ES-I3 (cell line): ENCODE results near the gene PLPP4.

ENCODE experiments used
- H3K36me3 ChIP-seq: 2 replicates; pipeline ENCODE4 v1.6.1; 2013; ENCODE audit warnings: mild to moderate bottlenecking, low read length, control low read depth, moderate library complexity; ENCODE audit not compliant: insufficient read depth
- H3K4me1 ChIP-seq: 2 replicates; pipeline ENCODE4 v1.6.1; 2013; ENCODE audit warnings: mild to moderate bottlenecking, control low read depth, low read length; ENCODE audit not compliant: insufficient read depth
- H3K9ac ChIP-seq: 2 replicates; pipeline ENCODE4 v1.6.1; 2013; ENCODE audit warnings: low read depth, mild to moderate bottlenecking, low read length, moderate library complexity
- H3K9me3 ChIP-seq: 2 replicates; pipeline ENCODE4 v1.6.1; 2013; ENCODE audit warnings: mild to moderate bottlenecking, low read length, moderate library complexity; ENCODE audit not compliant: control insufficient read depth, insufficient read depth

Gene PLPP4

DNA sequence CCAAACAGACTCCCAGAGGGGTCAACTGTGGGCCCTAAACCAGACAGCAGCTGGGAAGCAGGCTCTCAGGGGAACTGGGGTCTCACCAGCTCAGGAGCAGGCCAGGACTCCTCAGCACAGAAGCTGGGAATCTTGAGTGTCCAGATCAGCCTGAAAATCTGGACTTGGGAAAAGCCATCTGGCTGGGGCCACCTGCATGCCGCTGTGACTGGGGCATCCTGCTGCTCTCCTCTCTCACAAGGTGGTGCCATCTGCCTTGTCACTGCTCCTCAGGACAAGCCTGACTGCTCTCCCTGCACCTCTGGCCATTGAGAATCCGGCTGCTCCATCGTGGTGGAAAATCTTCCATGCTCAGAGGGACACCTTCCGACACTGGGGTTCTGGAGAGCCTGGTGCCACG, 141.4 kb downstream of the PLPP4 start:
- 0 out of 2 replicates have a peak, but pooled peaks cover 4% of the 10 kb centered on the region for H3K4me1 ChIP-seq
- no peaks in the 10 kb centered on the region; the same call in 1 of the 2 replicates for H3K9me3 ChIP-seq
- H3K9ac ChIP-seq, result no peak overlapping the region
- no peaks in the 10 kb centered on the region for H3K36me3 ChIP-seq

DNA sequence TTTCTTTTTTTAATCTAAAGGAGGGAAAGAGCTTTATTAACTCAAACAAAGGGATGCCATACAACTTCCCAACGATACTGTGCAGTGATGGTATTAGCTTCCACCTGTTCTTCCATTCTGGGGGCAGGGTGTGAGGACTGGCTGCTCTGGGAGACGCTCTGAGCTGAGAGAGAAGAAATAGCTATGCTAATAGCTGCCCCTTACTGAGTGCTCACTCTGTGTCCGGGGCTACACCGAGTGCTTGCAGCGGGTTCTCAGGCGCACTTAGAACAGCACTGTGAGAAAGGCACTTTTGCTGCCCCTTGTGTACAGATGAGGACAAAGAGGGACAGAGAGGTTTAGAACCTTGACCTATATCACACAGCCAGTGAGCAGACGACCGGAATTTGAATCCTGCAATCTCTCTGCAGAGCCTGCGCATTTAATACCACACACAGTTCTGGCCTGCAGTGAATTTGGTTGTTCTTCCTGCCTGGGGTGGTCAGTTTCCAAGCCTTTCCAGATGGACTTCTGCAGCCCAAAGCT, 142.2 kb downstream of the PLPP4 start:
- Histone ChIP-seq H3K36me3 (no peaks in the 10 kb centered on the region), H3K9me3 (no peaks in the 10 kb centered on the region; the same call in 1 of the 2 replicates), H3K4me1 (0 out of 2 replicates have a peak, but pooled peaks cover 4% of the 10 kb centered on the region), H3K9ac (no peak overlapping the region)

DNA sequence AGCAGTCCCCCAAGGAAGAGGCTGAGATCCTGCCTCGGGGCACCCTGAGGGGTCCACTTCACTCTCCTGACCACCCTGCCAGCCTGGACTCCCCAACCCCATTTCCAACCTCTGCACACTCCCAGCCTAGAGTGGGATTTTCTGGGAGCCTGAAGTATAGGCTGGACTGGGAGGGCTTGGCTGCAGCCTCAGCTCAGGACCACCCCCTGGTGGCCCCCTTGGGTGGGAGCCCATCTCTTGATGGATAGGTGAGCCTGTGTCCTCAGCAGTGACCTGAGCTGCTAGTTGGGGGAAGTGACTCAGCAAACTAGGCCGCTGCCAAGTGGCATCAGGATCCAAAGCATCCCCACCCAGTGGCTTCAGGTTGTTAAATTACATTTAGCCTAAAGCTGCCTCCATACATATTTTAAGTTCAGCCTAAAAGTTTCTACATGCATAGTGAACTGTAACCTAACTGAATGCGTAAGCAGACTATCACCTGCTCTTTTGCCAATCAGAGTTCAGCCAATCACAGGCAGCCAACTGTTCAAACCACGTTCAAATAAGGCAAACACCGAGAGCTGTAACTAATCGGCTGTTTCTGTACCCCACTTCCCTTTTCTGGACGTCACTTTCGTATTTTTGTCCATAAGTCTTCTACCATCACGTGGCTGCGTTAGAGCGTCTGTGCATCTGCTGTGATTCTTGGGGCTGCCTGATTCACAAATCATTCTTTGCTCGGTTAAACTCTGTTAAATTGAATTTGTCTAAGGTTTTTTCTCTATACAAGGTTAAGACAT, 144.0 kb downstream of the PLPP4 start:
- H3K9ac ChIP-seq, result no peak overlapping the region
- H3K4me1 ChIP-seq, result 0 out of 2 replicates have a peak, but pooled peaks cover 4% of the 10 kb centered on the region
- no peaks in the 10 kb centered on the region; the same call in 1 of the 2 replicates for H3K9me3 ChIP-seq
- no peaks in the 10 kb centered on the region for H3K36me3 ChIP-seq

DNA sequence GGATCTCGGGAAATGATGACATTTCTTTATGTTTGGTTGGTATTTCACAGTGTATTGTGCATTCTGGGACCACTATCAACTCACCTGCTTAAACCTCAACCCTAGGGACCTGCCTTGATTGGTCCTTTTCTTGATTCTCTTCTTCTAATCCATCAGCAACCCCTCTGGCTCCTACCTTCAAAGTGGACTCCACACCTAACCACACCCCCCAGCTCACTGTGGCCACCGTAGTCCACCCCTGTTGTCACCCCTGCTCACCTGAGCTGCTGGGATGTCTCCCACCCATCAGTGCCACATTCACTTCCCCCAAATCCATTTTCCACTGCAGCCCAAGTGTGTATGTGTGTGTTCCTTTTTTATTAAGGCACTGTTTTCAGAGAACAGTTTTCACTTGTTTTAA, 145.0 kb downstream of the PLPP4 start:
- no peak overlapping the region for H3K9ac ChIP-seq
- H3K4me1 ChIP-seq, result 0 out of 2 replicates have a peak, but pooled peaks cover 4% of the 10 kb centered on the region
- no peaks in the 10 kb centered on the region for H3K36me3 ChIP-seq
- H3K9me3 ChIP-seq, result no peaks in the 10 kb centered on the region; the same call in 1 of the 2 replicates

DNA sequence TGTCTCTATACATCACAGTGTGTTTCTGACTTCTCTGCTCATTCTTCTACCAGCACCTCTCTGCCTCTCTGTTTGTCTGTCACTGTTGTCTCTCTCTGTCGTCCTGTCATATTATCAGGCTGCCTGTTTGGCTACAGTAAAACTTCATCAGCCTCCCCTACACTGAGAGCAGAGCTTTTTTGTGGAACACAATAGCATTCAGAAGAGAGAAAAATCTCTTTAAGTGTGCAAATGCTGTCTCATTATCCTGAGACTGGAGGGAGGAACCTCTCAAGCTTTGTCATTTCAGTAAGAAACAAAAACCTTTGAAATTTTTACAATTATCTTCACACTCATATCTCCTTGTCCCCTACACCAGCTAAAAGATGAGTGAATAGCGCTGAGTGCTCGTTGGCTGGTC, 148.4 kb downstream of the PLPP4 start:
- Histone ChIP-seq H3K4me1 (no peaks in the 10 kb centered on the region), H3K36me3 (no peaks in the 10 kb centered on the region), H3K9ac (no peak overlapping the region), H3K9me3 (no peaks in the 10 kb centered on the region; the same call in 1 of the 2 replicates)

DNA sequence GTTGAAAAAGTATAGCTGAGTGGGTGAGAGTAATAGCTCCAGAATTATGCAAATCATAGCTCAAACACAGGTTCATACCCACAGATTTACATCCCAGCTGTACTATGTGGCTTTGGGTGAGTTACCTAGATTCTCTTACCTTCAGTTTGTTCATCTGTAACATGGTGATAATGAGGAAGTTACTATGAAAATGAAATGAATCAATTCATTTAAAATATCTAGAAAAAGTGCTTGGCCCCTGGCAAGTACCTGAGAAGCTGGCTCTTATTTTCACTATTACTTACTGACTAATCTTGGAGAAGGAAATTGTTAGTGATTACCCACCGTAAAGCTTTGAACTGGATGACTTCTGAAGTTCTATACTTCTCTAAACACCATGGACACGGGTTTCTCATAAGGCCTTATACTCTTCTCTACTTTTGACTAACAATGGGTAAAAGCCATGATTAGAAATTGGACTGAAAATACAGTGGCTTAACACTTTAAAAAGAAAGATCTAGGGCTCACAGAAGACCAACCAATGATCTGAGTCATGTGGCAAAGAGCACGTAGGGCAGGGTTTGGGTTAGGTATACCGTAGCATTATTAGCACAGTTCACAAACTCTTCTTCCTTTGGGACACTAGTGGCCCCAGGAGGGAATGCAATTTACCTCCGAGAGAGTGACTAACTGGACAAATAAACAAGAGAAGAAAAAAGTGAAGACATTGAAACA, 149.2 kb downstream of the PLPP4 start:
- Histone ChIP-seq H3K36me3 (no peaks in the 10 kb centered on the region), H3K9ac (no peak overlapping the region), H3K9me3 (no peaks in the 10 kb centered on the region; the same call in 1 of the 2 replicates), H3K4me1 (no peaks in the 10 kb centered on the region)

DNA sequence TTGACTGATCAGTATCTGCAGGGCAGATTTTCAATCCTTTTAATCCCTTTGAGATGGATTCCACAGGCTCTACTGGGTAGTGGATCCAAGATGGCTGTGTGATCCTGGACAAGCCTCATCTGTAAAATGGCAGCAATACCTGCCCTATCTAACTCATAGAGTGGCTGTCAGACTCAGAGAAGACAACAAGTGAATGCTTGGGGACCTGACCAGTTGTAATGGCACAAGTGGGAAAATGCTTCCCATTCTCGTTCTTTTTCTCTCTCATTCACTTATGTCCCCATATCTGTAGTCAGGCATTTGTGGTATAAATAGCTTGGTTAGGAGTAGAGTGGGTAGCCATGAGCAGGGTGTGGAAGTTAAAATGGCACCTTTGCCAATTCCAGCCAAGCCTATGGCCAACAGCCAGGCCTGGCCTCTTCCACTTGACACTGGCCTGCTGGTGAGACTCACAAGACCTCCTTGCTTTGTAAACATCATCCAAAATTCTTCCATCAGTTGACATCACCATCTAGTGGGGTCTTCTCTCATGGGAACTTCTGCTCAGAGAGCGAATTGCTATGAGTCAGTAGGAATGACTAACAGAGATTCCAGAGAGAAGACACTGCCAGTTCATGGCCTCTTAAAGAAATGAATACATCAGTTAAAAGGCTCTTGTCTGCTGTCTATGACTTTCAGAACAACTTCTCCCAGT, 150.1 kb downstream of the PLPP4 start:
- H3K9me3 ChIP-seq, result no peaks in the 10 kb centered on the region; the same call in 1 of the 2 replicates
- H3K4me1 ChIP-seq, result no peaks in the 10 kb centered on the region
- no peak overlapping the region for H3K9ac ChIP-seq
- no peaks in the 10 kb centered on the region for H3K36me3 ChIP-seq

DNA sequence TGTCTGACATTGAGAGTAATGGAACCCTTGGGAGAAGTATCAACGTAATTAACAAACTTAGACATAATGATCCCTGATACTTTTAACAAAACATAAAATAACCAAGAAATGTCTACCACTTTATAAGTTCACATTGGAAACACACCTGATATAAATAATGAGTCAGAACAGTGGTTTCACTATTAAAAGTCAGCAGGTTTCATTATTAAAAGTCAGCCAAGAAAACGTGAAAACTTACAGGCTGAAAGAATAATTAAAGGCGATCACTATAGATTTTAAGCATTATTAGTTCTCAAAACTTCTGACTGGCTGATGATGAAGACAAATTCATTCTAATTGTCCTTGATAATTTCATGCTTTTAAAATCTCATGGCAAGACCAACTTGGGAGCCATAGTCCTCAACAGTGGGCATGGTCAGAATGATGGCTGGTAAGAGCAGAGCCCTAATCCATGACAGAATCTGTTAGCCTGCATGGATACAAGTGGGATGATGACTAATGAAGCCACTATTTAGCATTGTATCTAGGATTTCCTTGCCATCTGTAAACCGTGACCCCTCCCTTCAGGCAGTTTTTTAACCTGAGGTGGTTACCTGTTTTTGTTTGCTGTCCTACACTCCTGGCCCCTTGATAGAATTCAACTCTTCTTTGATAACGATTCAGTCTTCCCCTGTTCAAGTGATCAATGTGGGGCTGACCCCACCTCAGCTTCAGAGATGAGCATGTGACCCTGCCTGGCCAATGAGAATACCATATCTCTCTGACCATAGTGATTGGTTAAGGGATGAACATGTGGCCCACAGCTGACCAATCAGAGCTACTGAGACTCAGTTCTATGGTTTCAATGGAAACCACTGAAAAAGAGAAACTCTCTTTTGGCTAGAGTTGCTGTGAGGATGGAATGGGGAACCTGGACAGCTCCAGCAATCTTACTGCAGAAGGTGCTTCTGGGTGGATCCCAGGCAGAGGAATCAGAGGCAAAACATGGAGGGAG, 151.0 kb downstream of the PLPP4 start:
- no peaks in the 10 kb centered on the region; the same call in 1 of the 2 replicates for H3K9me3 ChIP-seq
- H3K36me3 ChIP-seq, result no peaks in the 10 kb centered on the region
- H3K9ac ChIP-seq, result no peak overlapping the region
- H3K4me1 ChIP-seq, result no peaks in the 10 kb centered on the region

DNA sequence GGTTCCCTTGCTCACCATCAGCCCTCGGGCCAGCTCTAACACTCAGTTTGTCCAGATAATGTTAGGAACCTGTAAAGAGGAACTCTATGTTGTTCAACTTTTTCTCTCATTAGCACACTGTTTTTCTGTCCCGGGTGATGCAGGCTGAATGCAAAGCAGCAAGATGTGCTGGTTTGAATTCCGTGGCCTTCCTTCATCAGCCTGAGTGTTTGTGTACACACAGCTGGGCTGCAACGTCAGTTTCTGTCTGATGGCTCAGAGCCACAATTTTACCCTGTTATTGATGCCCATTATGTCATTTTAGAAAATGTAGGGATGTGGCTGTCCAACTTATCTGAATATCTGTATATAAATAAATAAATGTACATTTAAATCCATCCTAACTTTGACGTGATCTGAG, 152.0 kb downstream of the PLPP4 start:
- Histone ChIP-seq H3K9me3 (no peaks in the 10 kb centered on the region), H3K9ac (no peak overlapping the region), H3K4me1 (no peaks in the 10 kb centered on the region), H3K36me3 (no peaks in the 10 kb centered on the region)

DNA sequence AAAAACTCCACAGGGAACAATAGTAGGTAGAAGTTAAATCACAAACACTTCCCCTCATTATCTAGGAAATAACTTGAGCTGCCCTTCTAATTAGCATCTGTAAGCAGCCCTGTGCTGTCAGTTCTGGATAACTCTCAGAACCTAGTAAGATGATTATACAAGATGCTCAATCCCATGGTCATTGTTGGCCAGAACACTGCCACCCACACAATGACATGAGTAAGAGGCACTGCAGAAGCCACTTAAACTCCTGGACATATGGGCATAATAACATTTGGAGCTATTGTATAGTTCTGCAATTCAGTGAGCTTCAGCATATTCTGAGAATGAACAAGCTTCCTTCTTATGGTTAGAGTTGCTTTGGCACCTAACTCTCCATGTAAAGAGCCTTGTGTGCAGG, 153.8 kb downstream of the PLPP4 start:
- no peaks in the 10 kb centered on the region for H3K36me3 ChIP-seq
- H3K9me3 ChIP-seq, result no peaks in the 10 kb centered on the region; the same call in 1 of the 2 replicates
- H3K9ac ChIP-seq, result no peak overlapping the region
- no peaks in the 10 kb centered on the region for H3K4me1 ChIP-seq

DNA sequence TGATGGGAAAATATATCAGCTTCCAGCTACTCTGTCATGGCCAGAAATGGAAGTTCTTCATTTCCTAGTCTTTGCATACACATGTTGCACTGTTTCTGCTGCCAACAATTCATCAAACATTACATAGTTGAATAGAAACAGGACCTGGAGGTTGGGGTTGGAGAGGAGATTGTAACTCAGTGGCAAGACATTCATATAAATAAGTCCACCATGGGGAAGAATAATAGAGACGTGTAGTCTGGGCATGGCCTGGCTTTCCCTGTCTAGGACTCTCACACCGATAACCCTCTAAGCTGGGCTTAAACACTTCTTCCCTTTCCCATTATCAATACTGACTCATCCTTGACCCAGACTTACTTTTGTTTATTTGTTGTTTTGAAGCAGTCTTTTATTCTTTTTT, 155.7 kb downstream of the PLPP4 start:
- H3K36me3 ChIP-seq, result no peaks in the 10 kb centered on the region
- no peak overlapping the region for H3K9ac ChIP-seq
- no peaks in the 10 kb centered on the region; the same call in none of the 2 replicates for H3K9me3 ChIP-seq
- no peaks in the 10 kb centered on the region for H3K4me1 ChIP-seq

DNA sequence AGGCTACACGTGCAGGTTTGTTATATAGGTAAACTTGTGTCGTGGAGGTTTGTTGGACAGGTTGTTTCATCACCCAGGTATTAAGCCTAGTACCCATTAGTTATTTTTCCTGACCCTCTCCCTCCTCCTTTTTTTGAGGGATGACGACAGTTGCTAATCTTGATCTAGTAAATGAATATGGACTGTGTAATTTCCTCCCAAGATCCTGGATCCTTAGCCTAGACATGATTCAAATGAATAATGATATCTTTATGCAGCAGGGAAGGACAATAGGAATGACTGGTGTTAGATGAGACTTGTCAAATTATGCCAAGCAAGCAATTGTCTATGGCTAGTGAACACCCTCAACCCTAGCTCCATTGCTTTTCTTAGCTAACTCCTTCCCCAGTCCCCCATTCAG, 156.2 kb downstream of the PLPP4 start:
- Histone ChIP-seq H3K9ac (no peak overlapping the region), H3K9me3 (no peaks in the 10 kb centered on the region; the same call in none of the 2 replicates), H3K4me1 (no peaks in the 10 kb centered on the region), H3K36me3 (no peaks in the 10 kb centered on the region)

DNA sequence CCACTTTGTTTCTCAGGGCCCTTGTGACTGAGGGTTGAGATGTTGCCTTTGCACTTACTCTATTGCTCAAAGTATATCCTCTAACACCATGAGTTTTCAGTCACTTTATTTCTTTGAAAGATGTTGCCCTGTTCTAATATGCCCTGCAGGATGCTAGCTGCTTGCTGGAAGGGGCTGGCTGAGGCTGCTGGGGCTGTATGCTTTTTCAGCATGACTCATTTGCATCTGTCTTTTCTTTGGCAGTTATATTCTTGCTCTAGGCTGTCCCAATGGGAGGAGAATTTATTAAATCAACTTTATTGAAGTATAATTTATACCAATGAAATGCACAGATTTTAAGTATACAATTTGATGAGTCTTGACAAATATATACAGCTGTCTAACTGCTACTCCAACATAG, 157.7 kb downstream of the PLPP4 start:
- no peaks in the 10 kb centered on the region for H3K36me3 ChIP-seq
- no peak overlapping the region for H3K9ac ChIP-seq
- no peaks in the 10 kb centered on the region; the same call in none of the 2 replicates for H3K9me3 ChIP-seq
- no peaks in the 10 kb centered on the region for H3K4me1 ChIP-seq
